OCI-M1 (cell line): ENCODE measurements around the gene FBXW12.

Source experiments
- DNase-seq: peaks from one replicate; lab custom pipeline; 2025; lab: John Stamatoyannopoulos, UW

Gene FBXW12

DNA sequence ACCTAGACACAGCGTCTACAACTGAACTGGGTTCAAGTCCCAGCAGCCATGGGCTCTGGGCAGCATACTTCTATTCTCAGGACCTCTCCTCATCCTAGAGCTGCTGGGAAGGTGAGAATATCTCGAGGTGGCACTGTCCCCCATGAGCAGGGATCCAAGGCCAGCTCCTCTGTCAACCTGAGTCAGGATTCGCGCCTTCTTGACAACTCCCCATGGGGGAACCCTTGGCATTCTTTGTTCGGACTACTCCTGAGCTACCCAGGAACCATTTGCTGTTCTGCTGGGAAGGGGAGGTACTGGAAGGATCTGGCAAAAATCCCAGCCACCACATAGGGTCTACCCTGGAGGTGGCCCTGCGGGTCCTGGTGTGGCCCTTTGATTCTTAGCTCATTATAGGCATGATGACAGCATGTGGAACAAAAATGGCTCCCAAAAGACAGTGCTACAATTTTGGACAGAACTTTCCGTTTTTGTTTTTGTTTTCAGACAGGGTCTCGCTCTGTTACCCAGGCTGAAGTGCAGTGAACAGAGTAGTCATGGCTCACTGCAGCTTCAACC is 35.6 kb downstream of the FBXW12 start:
- no peak for DNase-seq

DNA sequence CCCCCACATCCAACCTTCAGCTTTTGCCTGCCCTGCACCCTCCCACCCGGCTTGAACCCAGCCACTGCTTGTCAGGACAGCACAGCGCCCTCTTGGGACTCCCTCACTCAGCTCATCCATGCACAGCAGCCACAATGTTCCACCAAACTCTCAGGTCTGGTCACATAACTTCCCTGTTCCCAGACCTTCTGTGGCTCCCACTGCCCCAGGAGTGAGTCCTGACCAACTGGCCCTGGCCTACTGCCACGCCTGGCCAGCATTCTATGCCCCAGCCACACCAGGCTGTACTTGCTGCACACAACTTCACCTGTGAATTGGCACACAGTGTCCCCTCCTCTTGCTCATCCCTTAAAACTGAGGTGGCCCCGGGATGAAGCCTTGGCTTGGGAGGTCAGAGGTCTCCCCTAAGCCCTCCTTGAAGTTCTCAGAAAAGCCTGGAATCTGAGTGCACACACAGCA is 36.8 kb downstream of the FBXW12 start:
- peak; percentile 25 for DNase-seq

DNA sequence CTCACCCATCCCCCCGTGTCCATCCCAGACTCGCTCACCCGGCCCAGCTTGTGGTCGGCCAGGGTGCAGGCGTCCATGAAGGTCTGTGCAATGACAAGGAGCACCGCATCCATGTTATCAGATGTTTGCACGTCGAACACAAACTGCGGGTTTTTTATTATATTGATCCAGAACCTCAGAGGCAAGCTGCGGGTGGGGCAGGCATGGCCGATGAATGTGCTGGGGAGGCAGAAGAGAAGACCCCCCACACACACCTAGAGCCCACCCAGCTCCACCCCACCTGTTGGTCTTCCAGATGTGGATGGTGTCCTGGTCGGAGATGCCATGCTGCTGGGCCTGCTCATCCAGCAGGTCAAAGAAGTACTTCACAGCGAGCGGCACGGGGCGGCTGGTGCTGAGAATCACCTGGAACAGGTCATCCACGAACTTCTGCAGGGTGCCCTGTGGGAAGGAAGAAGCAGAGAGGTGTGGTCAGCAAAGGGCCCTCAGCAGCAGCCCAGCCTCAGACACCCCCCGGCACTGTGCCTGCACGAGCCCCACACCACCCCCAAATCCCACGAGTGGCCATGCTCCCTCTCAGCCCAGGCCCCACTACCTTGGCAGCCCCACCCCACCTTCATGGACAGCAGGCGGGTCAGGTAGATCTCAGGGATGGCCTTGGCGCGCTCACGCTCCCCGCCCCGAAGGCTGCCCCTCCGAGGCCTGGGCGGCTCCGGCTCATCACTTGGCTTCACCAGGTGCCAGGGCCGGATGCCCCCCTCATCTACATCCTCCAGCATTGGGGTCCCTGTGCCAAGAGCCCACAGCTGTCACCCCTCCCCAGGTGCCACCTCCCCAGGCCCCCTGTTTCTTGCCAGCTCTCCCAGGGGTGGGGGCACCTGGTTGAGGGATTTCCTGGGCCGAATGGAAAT is 37.5 kb downstream of the FBXW12 start:
- no peak for DNase-seq

DNA sequence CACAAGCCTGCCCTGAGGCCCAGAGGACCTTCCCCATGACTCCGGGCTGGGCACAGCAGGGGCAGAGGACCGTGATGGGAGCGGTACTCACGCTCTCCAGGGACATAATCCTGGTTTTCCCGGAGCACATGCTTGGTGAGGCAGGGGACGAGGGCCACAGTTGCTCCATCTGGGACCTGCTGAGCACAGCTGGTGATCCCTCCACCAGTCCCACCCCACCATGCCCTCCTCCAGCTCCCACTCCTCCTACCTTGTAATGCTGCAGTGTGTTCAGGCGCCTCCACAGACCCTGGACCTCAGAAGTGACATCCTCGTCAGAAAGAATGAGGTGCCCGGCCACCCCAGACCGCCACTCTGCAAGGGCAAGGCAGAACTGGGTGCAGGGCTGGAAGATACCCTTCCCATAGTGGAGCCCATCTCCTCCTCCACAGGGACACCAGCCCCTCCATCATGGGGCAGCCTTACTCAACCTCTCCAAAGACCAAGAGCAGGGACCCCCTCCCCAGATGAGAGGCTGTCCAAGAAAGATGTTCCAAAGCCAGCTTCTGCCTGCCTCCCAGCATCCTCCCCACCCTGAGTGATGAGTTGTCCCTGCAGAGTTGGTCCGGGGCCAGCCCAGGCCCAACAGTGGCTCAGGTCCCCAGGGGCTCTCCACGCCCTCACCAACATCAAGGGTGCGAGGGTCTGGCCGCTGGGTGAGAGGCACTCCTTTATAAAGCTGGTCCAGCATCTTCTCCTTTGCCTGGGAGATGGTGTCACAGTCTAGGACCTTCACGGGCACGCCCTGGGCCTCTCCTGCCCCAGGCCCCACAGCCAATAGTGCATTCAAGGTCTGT is 38.4 kb downstream of the FBXW12 start:
- DNase-seq: no peak

DNA sequence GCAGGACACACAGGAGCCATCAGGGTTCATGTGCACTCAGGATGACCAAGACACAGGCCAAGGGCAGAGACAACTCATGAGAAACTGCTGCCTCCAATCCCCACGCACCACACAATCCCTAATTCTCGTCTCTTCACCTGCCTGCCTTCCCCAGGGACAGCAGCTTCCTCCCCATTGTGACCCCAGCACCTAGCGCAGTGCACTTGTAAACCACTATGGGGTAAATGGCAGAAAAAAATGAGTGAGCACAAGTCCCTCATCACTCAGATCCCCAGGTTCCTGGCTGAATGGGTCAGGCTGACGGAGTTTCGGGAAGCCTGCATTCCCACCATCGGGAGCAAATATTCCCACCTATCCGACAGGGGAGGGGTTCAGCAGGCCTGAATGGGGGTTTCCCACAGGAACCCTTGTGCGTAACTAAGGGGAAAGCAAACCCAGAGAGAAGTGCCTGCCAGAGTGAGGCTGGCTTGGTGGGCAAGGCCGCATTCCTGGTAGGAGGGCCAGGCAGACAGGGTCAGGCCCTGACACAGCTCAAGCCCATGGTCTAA is 39.1 kb downstream of the FBXW12 start:
- no peak for DNase-seq

DNA sequence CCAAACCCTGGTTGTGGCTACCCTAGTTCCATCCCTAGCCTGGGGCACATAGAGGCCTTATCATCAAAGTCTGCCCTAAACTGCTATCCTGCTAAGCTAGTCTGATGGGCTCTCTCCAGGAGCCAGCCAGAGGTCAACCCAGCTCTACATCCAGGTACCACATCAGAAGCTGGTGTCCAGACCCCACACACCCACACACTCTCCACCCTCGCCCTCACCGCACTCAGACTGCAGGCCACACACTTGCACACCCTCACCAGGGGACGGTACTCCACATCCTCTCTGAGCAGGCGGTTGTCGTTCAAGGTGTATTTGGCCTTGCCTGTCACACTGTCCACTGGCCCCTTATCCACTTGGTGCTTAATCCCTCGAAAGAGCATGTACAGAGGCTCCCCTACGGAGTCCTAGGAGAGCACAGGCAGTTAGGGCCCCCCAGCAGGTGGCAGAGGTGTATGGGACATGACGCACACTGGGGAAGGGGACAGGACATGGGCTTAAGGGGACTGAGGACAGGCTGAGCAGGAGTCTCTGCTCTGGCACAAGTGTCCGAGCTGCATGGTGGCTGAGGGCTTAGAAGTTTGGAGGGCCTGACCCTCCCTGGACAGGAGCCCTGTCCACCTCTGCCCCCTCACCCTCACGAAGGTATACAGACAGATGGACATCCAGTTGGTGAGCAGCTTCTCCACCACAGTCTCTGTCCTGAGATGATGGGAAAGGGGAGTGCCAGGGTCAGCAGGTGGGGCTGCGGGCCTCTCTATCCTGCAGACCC is 39.8 kb downstream of the FBXW12 start:
- no peak for DNase-seq

DNA sequence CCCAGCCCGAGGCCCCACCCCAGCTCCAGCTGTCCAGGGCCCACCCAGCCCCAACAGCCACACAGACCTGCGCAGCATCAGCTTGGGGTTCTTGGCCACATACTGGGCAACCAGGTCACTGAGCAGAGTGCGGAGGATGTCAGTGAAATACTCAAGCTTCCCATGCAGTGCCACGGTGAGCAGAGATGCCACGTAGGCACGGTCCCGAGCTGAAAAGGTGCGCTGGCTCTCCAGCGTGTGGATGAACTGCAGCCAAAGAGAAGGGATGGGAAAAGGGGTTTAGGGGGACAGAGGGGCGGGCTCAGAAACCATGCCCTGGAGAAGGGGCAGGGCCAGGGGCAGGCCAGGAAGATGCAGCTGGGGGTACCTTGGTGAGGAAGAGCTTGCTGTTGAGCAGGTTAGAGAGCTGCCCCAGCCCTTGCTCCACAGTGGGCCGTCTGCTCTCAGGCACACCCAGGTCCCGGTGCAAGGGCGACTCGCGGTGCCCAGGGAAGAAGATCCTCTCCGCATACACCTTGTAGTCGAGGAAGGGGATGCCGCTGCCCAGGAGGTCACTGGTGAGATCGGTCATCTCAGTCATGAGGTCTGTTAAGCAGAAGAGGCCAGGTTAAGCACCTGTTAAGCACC is 40.5 kb downstream of the FBXW12 start:
- no peak for DNase-seq

DNA sequence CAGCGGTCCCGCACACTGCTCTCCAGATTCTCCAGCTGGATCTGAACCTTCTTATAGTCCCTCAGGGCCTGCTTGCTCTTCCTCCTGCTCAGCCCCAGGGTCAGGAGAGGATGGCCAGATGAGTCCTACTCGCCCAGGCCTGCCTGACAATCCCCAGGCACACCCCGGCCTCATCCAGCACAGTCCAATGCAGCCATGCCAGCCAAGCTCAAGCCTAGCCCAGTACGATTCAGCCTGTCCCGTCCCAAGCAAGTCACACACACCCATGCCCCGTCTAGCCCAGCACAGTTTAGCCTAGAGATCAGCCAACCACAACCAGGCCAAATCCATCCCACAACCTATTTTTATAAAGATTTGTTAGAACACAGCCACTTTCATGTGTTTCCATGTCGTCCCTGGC is 41.1 kb downstream of the FBXW12 start:
- no peak for DNase-seq

DNA sequence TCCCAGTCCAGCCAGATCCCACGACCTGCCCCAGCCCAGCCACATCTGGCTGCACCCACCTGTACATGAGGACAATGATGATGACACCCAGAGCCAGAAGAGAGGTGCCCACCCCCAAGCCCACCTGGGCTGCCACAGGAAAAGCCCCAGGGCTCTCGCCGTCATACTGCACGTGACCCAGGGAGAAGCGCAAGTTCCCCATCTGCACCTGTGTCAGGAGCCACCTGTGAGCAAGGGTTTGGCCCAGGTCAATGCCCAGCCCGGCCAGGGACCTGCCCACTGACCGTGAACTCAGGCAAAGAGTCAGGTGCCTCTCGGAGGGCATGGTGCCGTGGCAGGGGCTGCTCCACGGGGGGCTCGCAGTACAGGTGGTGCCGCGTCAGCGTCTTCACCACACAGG is 41.6 kb downstream of the FBXW12 start:
- DNase-seq: no peak

DNA sequence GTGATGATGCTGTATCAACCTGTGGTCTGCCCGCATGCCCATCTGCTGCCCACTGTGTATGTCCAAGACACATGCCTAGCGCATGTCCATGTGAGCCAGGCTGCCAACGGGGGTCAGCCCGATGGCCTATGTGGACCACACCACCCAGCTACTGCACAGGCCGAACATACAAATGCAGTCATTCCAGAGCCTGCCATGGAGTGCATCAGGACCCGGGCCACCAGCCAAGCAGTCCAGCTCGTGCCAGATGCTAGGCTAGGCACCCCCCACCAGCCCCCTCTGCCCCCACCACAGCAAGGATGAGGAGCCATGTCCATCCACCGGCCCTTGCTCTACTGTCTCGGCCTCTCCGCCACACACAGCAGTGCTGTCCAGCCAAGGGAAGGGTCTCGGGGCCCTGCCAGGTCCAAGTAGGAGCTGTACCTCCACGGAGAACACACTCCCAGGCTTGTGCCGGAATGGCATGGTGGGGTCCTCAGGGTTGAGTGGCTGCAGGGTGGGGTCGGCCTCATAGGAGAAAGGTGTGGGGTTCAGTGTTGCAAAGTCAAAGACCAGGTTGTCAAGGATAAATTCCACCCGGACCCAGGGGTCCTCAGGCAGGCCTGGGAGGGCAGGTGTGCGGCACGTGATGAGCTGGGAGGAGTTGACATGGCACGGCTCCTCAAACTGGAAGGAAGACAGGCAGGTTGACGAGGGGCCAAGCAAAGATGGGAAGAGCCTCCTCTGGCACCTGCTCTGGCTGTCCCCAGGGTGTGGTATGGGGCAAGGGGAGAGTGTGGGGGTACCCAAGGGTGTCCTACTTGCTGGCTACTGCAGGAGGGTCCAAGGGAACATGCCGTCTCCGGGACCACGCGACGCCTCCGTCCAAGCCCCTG is 42.6 kb downstream of the FBXW12 start:
- DNase-seq: no peak

DNA sequence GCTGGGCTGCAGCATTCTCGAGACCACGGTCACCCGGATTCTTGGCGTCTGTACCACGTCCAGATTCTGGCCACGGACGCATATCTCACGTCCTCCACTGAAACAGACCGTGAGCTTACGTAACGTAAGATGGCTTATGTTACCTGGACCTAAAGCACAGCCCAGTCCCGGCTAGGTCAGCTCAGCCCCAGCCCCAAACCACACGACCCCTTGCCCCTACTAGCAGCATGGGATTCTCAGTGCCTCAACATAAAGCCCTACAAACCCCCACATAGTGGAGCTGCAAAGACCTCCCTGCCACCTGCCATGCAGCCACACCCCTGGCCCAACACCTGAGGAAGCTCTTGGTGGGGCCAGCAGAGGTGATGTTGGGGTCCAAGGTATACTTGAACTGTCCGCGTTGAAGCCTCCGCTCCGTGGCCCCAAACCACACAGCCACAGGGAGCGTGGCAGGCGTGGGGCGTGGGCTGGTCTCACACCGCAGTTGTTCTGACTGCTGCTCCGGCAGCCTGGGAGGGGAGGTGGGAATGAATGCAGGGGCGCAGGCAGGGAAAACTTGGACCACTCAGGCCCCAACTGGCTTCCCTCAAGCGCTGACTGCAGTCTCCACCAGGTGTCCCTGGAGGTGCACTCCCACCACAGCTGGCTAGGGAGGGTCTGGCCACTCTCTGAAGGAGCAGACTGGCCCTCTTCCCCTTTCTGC is 43.4 kb downstream of the FBXW12 start:
- no peak for DNase-seq

DNA sequence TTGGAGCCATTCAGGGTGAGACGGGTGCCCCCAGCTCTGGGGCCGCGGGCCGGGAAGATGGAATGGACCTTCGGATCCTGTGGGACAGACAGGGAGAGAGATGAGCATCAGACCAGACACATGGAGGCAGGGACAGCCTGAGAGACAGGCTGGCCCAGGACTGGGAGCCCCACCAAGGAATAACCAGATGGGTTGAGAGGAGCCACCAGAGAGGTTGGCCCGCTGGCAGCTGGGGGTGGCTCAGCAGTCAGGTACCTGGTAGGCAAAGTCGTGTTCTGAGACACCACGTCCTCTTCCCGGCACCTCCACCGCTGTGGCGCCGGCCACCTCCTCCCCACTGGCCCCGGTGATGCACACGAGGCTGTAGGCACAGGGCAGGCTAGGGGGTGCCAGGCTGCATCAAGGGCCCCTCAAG is 44.1 kb downstream of the FBXW12 start:
- DNase-seq: no peak

DNA sequence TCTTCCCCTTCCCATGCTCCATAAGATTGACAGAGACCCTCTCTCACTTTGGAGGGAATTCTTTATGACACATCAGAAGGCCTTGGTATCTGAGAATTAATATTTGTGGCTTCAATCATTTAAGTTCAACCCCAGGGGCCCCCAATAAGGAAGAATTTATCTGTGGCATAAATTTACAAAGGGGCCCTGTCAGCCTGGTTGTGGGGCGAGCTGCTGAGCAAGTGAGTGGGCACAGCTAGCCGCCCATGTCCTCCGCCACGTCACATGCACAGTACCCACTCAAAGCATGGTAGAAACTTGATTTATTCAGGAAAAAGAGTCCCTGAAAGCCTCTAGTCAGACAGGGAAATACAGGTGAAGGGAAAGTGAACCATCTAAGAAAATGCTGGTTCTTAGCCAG is 44.5 kb downstream of the FBXW12 start:
- no peak for DNase-seq

DNA sequence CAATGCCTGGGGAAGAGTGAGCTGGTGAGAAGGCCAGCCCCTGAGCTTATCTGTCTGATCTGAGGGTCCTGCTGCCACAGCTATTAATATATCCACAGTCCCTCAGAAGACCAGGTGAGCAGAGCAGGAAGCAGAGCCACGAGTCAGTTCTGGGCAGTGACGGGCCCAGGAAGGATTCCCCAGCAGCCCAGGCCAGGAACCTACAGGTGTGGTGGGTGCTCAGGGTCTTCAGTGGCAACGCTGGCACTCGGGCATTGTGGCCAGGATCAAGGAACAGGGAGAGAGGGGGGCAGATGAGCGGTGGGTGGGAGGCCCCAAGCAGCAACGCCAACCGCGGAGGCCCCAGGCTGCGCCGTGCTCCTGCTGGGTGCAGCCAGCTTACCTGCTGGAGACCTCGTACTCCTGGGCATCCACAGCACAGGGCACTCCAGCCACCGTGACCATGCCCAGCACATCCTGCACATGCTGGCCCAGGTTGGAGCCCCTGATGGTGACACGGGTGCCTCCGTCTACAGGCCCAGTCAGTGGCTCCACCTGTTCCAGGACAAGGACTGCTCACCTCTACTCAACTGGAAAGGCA is 45.6 kb downstream of the FBXW12 start:
- no peak for DNase-seq

DNA sequence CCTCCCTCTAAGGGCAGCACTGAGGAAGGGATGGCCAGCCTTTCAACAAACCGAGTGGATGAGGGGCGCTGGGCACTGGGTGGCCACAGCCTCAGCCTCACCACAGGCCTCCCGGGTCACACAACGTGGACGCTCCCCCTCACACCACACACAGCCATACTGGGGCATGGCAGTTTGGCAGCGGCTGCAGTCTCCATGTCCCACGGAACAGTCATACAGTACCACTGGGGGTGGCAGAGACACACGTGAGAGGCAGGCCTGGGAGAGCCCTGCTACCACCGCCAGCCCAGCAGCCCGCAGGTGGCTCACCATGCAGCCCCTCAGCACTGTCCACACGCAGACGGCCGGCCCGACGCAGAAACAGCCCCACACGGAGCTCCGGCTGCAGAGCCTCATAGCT is 46.1 kb downstream of the FBXW12 start:
- no peak for DNase-seq

DNA sequence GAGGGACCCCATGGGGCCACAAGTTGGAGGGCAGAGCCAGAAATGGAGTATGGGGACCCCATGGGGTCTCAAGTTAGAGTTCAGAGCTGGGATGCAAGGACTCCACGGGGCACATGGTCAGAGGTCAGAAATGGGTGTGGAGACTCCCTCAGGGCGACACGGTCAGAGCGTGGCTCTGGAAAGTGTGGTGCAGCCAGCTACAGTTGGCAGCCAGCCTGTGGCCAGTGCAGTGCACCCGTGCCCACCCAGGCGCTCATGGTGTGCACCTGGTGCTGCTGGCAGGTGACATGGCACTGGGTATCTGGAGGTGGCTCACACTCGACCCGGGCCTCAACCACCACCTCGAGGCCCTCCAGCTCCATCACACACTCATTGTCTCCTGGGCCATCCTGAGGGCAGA is 46.6 kb downstream of the FBXW12 start:
- no peak for DNase-seq

DNA sequence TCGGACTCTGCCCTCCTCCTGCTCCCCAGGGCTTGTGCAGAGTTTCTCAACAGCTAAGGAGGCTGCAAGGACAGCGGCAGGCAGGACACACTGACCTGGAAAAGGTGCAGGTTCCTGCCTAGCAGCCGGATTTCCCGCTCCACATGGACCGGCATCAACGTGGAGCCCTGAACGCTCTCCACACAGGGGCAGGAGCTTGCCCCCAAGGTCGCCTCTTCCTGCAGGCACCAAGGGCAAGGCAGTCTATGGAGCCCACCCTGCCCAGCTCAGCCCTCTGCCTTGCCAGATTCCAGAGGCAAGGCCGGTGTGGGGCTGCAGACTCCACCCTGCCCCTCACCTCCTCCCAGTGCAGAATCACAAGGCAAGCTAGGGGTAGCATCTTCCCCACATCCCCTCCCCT is 47.1 kb downstream of the FBXW12 start:
- DNase-seq: no peak

DNA sequence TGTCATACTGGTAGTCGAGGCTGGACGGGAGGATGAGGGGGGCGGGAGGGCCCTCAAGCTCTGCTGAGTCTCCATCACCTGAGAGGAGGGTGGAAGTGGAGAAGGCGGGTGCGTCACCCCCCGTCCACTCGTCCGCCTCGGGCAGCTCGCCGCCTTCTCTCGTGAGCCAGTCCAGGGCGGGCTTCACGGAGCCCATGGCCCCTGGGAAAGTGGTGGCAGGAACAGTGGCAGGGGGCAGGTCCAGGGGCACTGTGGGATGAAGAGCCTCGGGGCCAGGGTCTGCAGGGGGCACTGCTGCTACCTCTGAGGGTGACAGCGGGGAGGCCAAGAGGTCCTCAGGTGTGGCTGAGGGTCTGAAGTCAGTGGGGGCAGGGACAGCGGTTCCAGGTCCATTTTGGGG is 47.6 kb downstream of the FBXW12 start:
- DNase-seq: no peak

DNA sequence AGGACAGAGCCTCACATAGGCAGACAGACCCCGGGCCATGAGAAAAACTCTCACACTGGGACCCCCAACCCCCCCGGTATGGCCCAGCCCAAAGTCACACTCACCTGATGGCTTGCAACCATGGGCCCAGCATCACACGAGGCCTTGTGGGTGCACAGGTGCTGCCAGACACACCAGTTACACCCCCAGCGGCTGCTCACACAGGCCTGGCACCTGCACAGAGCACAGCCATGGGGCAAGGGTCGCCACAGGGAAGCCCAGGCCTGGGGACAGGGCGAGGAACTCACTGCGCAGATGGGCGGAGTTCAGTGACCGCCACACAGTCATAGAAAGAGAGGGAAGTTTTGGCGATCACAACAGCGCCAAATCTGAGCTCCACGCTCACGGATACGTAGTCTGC is 48.5 kb downstream of the FBXW12 start:
- DNase-seq: no peak
